Measurements from ENCODE around the gene AKAP13. TPM values are rescaled to one million over a fixed set of nuclear protein-coding genes. Genes with fewer than 3 reads are reported as not detected.

AKAP13 gene
- total RNA-seq, 2 experiments from 2014 or later, result 198 to 220 TPM

DNA sequence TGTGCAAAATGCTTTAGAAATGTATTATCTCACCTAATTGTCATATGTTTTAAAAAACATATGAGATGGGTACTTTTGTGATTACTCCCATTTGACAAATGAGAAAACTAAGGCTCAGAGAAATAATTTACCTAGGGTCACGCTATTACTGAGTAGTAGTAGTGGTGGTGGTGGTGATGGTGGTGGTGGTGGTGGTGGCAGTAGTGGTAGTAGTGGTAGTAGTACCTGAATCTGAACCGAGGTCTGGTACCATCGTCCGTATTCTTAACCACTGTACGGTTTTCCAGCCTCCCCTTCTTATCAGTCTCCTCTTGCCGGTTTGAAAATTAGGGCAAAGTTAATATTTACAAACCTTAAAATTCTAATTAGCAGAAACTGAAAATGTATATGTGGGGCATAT, 311.9 kb downstream of the AKAP13 start:
- H3K4me1 Mint-ChIP-seq, result peaks cover 54% of the 10 kb centered on the region
- no peaks in the 10 kb centered on the region for H3K9me3 Mint-ChIP-seq
- H3K27ac Mint-ChIP-seq, result peak overlapping the region; percentile 99
- DNase-seq, result no peak
- H3K4me3 Mint-ChIP-seq, result peak overlapping the region; percentile 97
- peaks cover 39% of the 10 kb centered on the region for H3K36me3 Mint-ChIP-seq
- ATAC-seq (ENCODE audit: low read depth), result no peak
- no peaks in the 10 kb centered on the region for H3K27me3 Mint-ChIP-seq
- POLR2A ChIA-PET, result interaction anchor here (0.6 to 6.1 kb wide), 10 partner anchors 8 to 798 kb away, joined by 3 to 101 read pairs (median 8); no protein-coding TSS in a partner anchor

DNA sequence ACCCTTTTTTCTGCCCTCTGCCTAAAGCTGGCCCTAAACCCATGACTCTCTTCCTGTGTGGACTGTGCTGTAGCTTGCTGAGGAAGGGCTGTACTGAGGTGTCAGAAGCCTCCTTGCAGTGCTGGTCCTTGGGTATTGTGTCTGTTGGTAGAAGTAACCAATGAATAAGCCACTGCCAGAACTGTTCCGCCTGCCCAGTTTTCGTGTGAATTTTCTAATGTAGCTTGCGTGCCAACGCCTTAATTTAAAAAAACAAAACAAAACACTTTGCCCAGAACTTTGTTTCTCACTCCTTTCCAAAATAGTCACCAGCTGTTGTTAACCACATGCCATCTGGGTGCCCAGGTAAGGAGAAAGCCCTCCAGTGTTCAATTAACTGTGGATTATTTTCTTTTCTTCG, 312.5 kb downstream of the AKAP13 start:
- ATAC-seq (ENCODE audit: low read depth) (no peak), DNase-seq (no peak)
- POLR2A ChIA-PET, result interaction anchor here (0.9 to 6.1 kb wide), 4 partner anchors 12 to 112 kb away, joined by 3 to 101 read pairs (median 30); no protein-coding TSS in a partner anchor
- H3K27ac Mint-ChIP-seq, result peak overlapping the region; percentile 82
- H3K27me3 Mint-ChIP-seq, result no peaks in the 10 kb centered on the region
- peak overlapping the region; percentile 97 for H3K4me3 Mint-ChIP-seq
- H3K36me3 Mint-ChIP-seq, result peaks cover 39% of the 10 kb centered on the region
- peaks cover 49% of the 10 kb centered on the region for H3K4me1 Mint-ChIP-seq
- H3K9me3 Mint-ChIP-seq, result no peaks in the 10 kb centered on the region

DNA sequence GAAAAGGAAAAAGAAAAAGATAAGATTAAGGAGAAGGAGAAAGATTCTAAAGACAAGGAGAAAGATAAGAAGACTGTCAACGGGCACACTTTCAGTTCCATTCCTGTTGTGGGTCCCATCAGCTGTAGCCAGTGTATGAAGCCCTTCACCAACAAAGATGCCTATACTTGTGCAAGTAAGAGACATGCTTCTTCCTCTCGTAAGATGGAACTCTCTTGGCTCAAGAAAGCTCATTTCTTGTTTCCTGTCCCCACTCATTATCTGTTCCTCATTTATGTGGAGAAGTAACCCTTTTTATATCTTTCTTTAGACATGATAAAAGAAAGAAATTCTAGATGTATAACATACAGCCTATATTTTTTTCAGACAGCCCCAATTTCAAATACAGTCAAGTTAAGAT, 312.9 kb downstream of the AKAP13 start:
- H3K4me1 Mint-ChIP-seq, result peaks cover 49% of the 10 kb centered on the region
- no peak for ATAC-seq (ENCODE audit: low read depth)

DNA sequence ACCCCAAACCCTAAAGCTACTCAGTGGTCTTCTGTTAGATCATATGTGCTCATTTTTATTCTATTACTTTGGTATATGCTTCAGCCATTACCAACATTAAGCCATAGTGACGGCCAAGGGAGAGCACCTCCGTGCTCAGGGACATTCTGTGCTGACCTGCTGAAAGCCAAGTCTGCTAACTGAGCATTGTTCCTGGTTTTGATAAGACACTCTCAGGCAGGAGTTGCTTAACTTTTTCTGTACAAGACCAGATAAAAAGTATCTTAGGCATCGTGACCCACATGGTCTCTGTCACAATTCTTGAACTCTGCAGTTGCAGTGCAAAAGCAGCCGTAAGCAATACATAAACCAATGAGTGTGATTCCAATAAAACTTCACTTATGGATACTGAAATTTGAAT, 313.7 kb downstream of the AKAP13 start:
- Mint-ChIP-seq H3K4me1 (peaks cover 41% of the 10 kb centered on the region), H3K27ac (no peak overlapping the region), H3K36me3 (peaks cover 39% of the 10 kb centered on the region), H3K27me3 (no peaks in the 10 kb centered on the region), H3K4me3 (no peak overlapping the region), H3K9me3 (no peaks in the 10 kb centered on the region)
- POLR2A ChIA-PET, result interaction anchor here (5.6 to 6.1 kb wide), 2 partner anchors 11 to 27 kb away, joined by 34 to 101 read pairs; no protein-coding TSS in a partner anchor
- no peak for ATAC-seq (ENCODE audit: low read depth)
- DNase-seq, result no peak

More for the DNA sequence above, 312.9 kb downstream of the AKAP13 start:
- peak overlapping the region; percentile 97 for H3K4me3 Mint-ChIP-seq
- no peaks in the 10 kb centered on the region for H3K27me3 Mint-ChIP-seq
- no peak for DNase-seq
- peak overlapping the region; percentile 82 for H3K27ac Mint-ChIP-seq
- H3K36me3 Mint-ChIP-seq, result peaks cover 39% of the 10 kb centered on the region
- POLR2A ChIA-PET, result interaction anchor here (0.9 to 6.1 kb wide), 4 partner anchors 11 to 112 kb away, joined by 3 to 101 read pairs (median 30); no protein-coding TSS in a partner anchor
- H3K9me3 Mint-ChIP-seq, result no peaks in the 10 kb centered on the region

DNA sequence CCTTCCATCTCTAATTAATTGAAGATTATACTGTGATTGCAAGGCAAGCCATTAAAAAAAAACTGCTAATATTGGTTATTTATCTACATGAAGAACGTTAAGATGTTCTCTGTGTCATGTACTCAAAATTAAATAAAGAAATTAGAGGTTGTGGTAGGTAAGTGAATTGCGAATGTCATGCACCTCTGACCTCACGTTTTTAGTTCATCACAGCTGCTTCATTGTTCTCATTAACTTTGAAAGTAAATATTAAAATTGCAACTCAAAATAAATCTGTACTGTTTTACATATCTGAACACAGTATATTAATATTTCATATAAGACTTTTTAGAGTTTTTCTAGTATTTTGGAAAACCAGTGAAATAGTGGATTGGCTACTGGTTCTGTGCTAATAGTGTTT, 320.4 kb downstream of the AKAP13 start:
- Mint-ChIP-seq H3K27ac (peak overlapping the region; percentile 52), H3K4me1 (peaks cover 36% of the 10 kb centered on the region), H3K4me3 (no peak overlapping the region), H3K9me3 (no peaks in the 10 kb centered on the region), H3K27me3 (no peaks in the 10 kb centered on the region), H3K36me3 (peaks cover 15% of the 10 kb centered on the region)
- no peak for DNase-seq
- POLR2A ChIA-PET, result interaction anchor here (1.1 to 2.6 kb wide), 2 partner anchors 9 to 11 kb away, joined by 7 to 8 read pairs; no protein-coding TSS in a partner anchor
- ATAC-seq (ENCODE audit: low read depth), result no peak

DNA sequence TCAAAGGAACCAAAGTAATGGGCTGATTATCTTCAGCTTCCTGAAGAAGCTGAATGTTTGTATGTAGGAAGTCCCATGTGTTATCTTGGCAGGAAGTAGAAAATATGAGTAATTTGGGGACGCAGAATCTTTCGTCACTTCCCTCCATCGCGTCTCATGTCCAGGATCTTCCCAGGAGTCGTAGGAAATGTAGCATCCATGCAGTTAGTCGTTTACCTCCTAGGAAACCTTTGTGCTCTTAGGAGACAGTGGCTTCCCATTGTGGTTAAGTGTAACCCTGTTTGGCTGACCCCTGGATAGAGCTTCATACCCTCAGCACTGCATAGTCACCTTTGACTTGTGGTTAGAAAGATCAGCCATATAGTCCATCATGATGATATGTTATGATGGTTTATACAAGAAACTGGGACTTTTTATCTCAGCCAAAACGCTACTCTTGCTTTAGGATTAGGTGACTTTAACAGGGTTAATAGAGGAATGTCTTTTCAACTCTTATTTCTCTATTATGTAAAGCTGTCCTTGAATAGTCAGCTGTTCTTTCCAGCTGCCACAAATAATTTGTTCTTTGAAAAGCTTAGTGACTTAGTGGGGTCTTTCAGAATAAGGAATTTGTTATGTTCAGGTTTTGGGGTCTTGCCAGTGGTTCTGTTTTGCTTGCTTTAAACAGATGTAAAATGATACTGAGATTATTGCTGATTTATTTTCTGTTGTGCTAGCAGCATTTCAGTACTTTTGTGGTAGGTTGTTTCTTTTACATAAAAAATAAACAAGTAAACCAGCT, 322.1 kb downstream of the AKAP13 start:
- Mint-ChIP-seq H3K36me3 (peaks cover 11% of the 10 kb centered on the region), H3K4me1 (peaks cover 51% of the 10 kb centered on the region), H3K27ac (peak overlapping the region; percentile 88), H3K9me3 (no peaks in the 10 kb centered on the region), H3K27me3 (no peaks in the 10 kb centered on the region), H3K4me3 (peak overlapping the region; percentile 74)
- ATAC-seq (ENCODE audit: low read depth), result peak; percentile 27
- DNase-seq, result no peak
- POLR2A ChIA-PET, result interaction anchor here (0.9 to 6.8 kb wide), 6 partner anchors 11 to 372 kb away, joined by 3 to 101 read pairs (median 4); no protein-coding TSS in a partner anchor

DNA sequence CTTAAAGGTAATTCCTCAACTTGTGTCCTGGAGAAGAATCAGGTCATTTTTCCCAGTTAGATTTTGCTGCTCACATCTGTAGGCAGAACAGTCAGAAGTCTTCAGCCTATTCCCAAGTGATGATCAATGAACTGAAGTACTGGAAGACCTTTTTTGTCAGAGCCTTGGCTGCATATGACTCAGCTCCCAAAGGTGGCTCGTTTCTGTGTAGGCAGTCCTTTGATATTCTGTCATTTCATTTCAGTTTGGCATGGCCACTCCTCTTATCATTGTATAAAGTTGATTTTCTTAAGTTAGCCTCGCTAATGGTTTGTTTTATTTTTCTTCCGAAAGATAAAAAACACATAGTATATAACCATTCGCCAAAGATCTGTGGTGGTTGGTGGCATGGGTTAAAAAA, 323.7 kb downstream of the AKAP13 start:
- no peak for ATAC-seq (ENCODE audit: low read depth)
- Mint-ChIP-seq H3K36me3 (peaks cover 17% of the 10 kb centered on the region), H3K27me3 (no peaks in the 10 kb centered on the region)

DNA sequence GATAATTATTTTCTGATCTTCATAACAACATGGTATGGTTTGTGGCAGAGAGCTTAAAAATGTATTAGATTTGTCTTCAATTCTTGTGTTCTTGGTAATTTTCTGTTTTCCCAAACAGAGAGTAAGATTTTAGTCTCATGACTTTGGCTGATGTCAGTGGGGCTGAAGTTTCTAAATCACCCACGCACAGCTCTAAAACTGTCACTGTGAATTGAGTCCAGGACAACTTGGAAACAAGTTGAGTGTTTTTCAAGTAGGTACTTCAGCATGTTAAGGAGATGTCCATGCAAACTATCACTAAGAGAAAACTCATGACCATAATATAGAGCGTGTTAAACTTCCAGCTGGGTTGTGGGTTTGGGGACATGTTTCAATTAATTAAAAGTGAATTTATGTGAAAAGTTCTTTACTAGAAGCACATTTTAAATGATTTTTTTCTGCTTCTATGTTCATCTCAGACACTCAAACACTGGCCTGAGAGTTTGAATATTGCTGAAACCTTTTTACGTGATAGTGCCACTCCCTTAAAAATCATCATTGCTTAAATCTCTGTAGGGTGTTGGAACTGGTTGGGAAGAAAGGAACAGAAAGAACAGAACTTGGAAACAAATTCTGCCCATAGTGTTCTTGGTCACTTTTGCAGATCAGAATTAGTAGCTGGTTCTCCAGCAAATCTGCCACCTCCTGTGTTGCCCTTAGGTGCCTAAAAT, 324.5 kb downstream of the AKAP13 start:
- peaks cover 61% of the 10 kb centered on the region for H3K4me1 Mint-ChIP-seq
- H3K4me3 Mint-ChIP-seq, result peak overlapping the region; percentile 64
- POLR2A ChIA-PET, result interaction anchor here (0.6 to 6.8 kb wide), 4 partner anchors 13 to 123 kb away, joined by 3 to 101 read pairs (median 3); no protein-coding TSS in a partner anchor
- peaks cover 17% of the 10 kb centered on the region for H3K36me3 Mint-ChIP-seq
- ATAC-seq (ENCODE audit: low read depth) (no peak), DNase-seq (no peak)
- no peaks in the 10 kb centered on the region for H3K27me3 Mint-ChIP-seq
- H3K27ac Mint-ChIP-seq, result peak overlapping the region; percentile 80
- H3K9me3 Mint-ChIP-seq, result no peaks in the 10 kb centered on the region

More for the DNA sequence above, 323.7 kb downstream of the AKAP13 start:
- Mint-ChIP-seq H3K4me3 (peak overlapping the region; percentile 64), H3K27ac (peak overlapping the region; percentile 80), H3K4me1 (peaks cover 61% of the 10 kb centered on the region), H3K9me3 (no peaks in the 10 kb centered on the region)
- DNase-seq, result no peak
- POLR2A ChIA-PET, result interaction anchor here (6.8 kb wide), 1 partner anchor 12 kb away, joined by 101 read pairs; no protein-coding TSS in a partner anchor

DNA sequence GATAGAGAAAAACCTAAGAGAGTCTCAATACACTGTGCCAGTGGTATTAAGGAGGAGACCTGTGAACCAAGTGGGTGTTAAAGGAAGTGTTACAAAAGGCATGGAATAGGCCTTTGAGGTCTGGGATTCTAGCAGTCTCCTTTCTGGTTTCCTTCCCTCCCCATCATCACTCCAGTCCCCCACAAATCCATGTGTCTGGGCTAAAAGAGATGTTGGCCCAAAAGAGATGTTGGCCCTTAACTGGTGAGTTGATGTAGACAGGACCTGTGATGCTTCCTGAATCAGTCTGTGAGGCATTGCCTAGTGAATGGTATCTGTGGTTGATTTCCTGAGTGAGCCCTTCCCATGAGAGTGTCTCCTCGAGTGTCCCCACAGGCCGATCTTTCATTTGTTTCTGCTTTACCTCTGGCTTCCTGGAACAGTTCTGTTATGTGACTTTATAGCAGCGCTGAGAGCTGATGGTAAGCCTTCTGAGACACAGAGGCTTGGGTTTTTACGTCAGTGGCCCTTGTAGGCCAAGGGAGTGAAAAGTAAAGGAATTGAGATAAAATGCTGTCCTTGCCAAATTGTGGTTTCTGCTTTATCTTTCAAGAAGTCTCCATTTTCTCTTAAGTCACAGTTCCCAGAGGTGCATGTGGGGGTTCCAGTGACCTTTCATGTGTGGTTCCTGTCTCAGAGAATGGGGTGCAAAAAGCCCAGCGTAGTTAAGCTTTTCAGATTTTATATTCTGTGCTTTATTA, 326.5 kb downstream of the AKAP13 start:
- Mint-ChIP-seq H3K4me1 (peaks cover 61% of the 10 kb centered on the region), H3K27ac (peak overlapping the region; percentile 94), H3K9me3 (no peaks in the 10 kb centered on the region), H3K27me3 (no peaks in the 10 kb centered on the region), H3K36me3 (peaks cover 27% of the 10 kb centered on the region), H3K4me3 (peak overlapping the region; percentile 87)
- DNase-seq (no peak), ATAC-seq (ENCODE audit: low read depth) (peak; percentile 69)
- POLR2A ChIA-PET, result interaction anchor here (1.2 to 6.8 kb wide), 3 partner anchors 15 to 376 kb away, joined by 3 to 101 read pairs (median 3); no protein-coding TSS in a partner anchor

DNA sequence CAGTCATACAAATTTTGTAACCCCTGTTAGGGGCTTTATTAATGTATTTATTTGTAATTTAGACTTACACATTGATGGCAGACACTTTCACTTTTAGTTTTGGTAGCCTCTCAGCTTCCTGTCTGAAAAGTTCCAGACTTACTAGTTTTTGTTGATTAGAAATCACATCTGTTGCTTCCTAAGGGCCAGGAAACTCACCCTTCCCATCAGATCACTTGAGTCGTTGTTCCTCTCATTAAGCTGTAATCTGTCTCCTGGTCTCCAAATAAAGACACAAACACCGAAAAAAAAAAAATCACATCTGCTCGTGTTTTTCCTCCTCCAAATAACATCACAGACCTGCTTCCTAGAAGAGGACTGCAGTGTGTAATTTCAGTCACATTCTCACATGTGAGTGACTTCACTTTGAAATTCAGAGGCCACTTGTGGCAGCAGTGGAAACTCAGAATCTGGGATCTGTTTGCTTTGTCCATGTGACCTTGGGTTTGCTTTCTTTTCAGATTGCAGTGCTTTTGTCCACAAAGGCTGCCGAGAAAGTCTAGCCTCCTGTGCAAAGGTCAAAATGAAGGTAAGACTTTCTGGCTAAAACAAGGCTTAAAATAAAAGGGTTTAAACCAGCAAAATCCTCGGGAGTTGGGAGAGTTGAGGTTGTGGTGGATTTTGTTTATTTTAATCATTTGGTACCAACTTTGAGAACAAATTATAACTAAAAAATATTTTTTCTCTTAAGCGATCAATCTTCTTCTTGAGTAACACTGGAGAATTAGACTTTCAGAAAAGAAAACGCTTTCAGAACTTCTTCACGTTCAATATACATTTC, 327.3 kb downstream of the AKAP13 start:
- H3K9me3 Mint-ChIP-seq, result no peaks in the 10 kb centered on the region
- DNase-seq (no peak), ATAC-seq (ENCODE audit: low read depth) (peak; percentile 13)
- H3K27ac Mint-ChIP-seq, result peak overlapping the region; percentile 94
- H3K27me3 Mint-ChIP-seq, result no peaks in the 10 kb centered on the region
- POLR2A ChIA-PET, result interaction anchor here (1.3 to 6.8 kb wide), 2 partner anchors 16 to 127 kb away, joined by 3 to 101 read pairs; no protein-coding TSS in a partner anchor
- H3K4me3 Mint-ChIP-seq, result peak overlapping the region; percentile 87
- H3K4me1 Mint-ChIP-seq, result peaks cover 55% of the 10 kb centered on the region
- peaks cover 34% of the 10 kb centered on the region for H3K36me3 Mint-ChIP-seq

DNA sequence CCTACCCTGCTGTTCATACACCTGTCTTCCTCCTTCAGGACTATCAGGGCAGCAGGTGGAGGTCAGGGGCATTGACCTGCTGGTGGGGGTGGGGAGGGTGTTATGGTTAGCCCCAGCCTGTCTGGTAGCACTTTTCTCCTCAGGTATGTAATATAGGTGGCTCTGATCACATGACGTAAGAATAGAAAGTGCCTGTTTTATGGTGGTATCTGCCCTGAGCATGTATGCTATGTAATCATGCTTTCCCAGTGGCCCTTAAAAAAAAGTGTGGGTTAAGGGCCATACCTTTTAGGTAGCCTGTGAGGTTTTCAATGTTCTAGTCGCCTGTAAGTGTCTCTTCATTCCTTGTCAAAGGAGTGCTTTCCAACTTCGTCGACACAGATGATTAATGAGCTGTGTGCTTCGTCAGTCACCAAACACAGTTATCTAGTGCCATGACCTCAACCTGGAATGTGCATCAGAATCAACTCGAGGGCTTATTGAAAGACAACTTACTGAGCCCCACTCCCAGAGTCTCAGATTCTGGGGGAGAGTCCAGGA, 328.1 kb downstream of the AKAP13 start:
- POLR2A ChIA-PET, result no interaction called here
- no peak for ATAC-seq (ENCODE audit: low read depth)
- peaks cover 39% of the 10 kb centered on the region for H3K36me3 Mint-ChIP-seq

DNA sequence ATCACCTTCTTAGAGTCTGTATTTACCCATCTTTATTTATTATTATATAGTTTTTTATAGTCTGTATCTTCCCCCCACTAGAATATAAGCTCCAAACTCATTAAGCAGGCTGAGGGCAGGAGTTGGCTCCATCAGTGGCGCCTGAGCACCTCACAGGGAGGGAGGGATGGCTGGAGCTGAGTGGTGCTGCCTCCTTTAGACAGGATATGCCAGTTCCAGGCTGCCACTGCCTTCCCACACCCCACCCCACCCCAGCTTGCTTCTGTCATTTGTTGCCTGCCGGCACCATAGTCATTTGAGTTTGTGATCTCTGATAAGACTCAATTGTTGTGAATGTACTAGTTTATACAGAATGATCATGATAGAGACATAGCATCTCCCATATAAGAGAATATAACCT, 328.8 kb downstream of the AKAP13 start:
- Mint-ChIP-seq H3K4me3 (no peak overlapping the region), H3K9me3 (no peaks in the 10 kb centered on the region), H3K27me3 (no peaks in the 10 kb centered on the region), H3K4me1 (peaks cover 46% of the 10 kb centered on the region), H3K27ac (peak overlapping the region; percentile 23), H3K36me3 (peaks cover 41% of the 10 kb centered on the region)
- ATAC-seq (ENCODE audit: low read depth) (no peak), DNase-seq (no peak)
- POLR2A ChIA-PET, result interaction anchor here (0.6 kb wide), 1 partner anchor 11 kb away, joined by 5 read pairs; no protein-coding TSS in a partner anchor

More for the DNA sequence above, 328.1 kb downstream of the AKAP13 start:
- H3K4me1 Mint-ChIP-seq, result peaks cover 51% of the 10 kb centered on the region
- H3K27ac Mint-ChIP-seq, result peak overlapping the region; percentile 67
- peak overlapping the region; percentile 52 for H3K4me3 Mint-ChIP-seq
- DNase-seq, result no peak
- no peaks in the 10 kb centered on the region for H3K9me3 Mint-ChIP-seq
- H3K27me3 Mint-ChIP-seq, result no peaks in the 10 kb centered on the region
